GM12865 (cell line): Measurements from ENCODE around the gene B3GNT9.

Experiments used
- DNase-seq: peaks from one replicate; pipeline ENCODE4 v3.0.0; 2010; ENCODE audit warnings: low read depth
- H3K4me3 ChIP-seq: 2 replicates; pipeline ENCODE4 v1.5.1; 2011; ENCODE audit warnings: mild to moderate bottlenecking, low read depth, low read length, control low read depth
- CTCF ChIP-seq: IDR thresholded peaks from 2 replicates; pipeline ENCODE4 v1.5.1; 2011; ENCODE audit warnings: low read length, control low read depth, low read depth, inconsistent platforms; ENCODE audit not compliant: insufficient read depth; ENCODE audit errors: missing control alignments

Gene B3GNT9, protein sequence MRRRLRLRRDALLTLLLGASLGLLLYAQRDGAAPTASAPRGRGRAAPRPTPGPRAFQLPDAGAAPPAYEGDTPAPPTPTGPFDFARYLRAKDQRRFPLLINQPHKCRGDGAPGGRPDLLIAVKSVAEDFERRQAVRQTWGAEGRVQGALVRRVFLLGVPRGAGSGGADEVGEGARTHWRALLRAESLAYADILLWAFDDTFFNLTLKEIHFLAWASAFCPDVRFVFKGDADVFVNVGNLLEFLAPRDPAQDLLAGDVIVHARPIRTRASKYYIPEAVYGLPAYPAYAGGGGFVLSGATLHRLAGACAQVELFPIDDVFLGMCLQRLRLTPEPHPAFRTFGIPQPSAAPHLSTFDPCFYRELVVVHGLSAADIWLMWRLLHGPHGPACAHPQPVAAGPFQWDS

GRCh38 chr16:67150833-67151396 is at the start of gene B3GNT9:
Gene B3GNT9 (minus strand): TSS chr16:67150998. CDS start chr16:67150485, 513 bp downstream.
- no peak for TF ChIP-seq CTCF
- peak within 1 kb of the TSS; percentile 73 for H3K4me3 ChIP-seq
- DNase-seq, result peak; percentile 67

DNA sequence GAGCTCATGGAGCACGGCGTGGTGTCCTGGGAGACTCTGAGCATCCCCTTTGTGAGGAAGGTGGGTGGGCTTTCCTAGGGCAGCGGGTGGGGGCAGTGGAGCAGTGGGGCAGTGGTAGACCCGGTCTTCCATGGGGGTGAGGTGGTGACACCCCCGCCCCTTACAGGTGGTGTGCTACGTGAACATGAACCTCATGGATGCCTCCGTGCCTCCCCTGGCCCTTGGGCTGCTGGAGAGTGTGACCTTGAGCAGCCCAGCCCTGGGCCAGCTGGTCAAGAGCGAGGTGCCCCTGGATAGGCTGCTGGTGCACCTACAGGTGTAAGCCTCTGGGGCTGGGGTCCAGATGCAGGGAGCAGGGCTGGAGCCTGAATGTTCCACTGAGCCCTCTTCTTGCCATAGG is 49.7 kb upstream of the B3GNT9 start:
- no peak overlapping the region for H3K4me3 ChIP-seq
- DNase-seq, result no peak
- no peak for TF ChIP-seq CTCF

- TF ChIP-seq CTCF, result no peak
- DNase-seq, result no peak
- no peak overlapping the region for H3K4me3 ChIP-seq
These were observed 49.0 kb upstream of the B3GNT9 start for GRCh38 chr16:67199808-67200198.

DNA sequence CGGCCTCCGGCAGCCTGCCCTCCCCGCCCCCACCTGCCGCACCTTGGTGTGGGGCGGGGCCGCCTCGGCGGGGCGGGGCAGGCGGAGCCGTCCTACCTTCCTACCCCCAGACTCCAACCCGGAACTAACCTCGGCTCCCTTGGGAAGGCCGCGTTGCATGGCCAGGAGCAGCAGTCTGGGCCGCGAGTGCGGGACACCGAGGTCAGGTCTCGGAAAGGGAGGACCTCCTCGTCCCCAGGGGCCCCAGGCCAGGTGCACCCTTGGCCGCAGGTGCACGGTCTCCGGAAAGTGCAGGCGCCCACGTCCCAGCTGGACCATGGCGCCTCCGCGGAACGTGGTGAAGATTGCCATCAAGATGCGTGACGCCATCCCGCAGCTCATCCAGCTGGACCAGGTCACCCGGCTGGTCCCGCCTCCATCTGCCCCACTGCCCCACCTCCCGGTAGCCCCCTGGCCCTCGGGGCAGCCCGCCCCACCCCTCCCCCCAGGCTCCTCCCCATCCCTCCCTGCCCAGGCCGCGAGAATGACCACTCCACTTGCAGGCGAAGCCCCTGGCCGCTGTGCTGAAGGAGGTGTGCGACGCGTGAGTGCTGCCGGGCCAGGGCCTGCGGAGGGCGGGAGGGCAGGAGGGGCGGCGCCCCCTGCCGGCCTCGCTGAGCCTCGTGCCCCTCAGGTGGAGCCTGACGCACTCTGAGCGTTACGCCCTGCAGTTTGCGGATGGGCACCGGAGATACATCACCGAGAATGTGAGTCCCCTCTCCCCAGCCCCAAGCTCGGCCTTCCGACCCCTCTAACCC is 48.4 kb upstream of the B3GNT9 start, which contains the start of gene ELMO3:
Gene ELMO3, plus strand, starts transcription at position 121 of the 797 bp plus-strand sequence. Its CDS starts 196 bp downstream, at position 317.
- H3K4me3 ChIP-seq, result no peak within 1 kb of the TSS
- no peak for DNase-seq
- no peak for TF ChIP-seq CTCF

DNA sequence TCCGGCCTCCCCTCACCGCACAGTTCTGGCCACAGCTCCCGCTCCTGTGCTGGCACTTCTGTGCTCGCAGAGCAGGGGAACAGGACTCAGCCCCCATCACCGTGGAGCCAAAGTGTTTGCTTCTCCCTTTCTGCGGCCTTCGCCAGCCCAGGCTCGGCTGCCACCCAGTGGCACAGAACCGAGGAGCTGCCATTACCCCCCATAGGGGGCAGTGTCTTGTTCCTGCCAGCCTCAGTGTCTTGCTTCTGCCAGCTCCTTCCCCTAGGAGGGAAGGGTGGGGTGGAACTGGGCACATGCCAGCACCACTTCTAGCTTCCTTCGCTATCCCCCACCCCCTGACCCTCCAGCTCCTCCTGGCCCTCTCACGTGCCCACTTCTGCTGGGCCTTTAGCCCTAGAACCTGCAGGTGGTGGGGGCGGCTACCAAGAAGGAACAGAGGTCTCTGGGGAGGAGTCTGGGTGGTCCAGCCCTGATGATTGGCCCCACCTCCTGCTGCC is 47.5 kb upstream of the B3GNT9 start:
- no peak for DNase-seq
- TF ChIP-seq CTCF, result peak; percentile 33
- H3K4me3 ChIP-seq, result no peak overlapping the region

- no peak for TF ChIP-seq CTCF
- no peak overlapping the region for H3K4me3 ChIP-seq
- no peak for DNase-seq
These were observed 46.9 kb upstream of the B3GNT9 start for GRCh38 chr16:67197704-67198103.
